HG03097 (cell line): Measurements from ENCODE around the gene TSPAN12.
"Not testable (repeated sequence)": the region's sequence is repeated elsewhere in the genome, so short reads cannot be mapped to it uniquely, and the experiment has no call there.

Experiments used
- ATAC-seq: cut with Tn5 transposase; IDR thresholded peaks from one replicate; pipeline ENCODE4 v1.9.1; 2021; ENCODE audit not compliant: unreplicated experiment, low FRiP score

The TSPAN12 gene

GRCh38 chr7:120857588-120858573 lies at the start of gene TSPAN12:
TSS of gene TSPAN12 (minus strand) at chr7:120858144. CDS start at chr7:120856763, 1,381 bp downstream.
- peak; percentile 69 for ATAC-seq

- ATAC-seq, result no peak
Measured at GRCh38 chr7:120898715-120899499, 41.0 kb upstream of the TSPAN12 start.

- not testable (repeated sequence) for ATAC-seq
Measured at GRCh38 chr7:120895253-120895652, 37.3 kb upstream of the TSPAN12 start.

GRCh38 chr7:120885602-120886001 lies 27.7 kb upstream of the TSPAN12 start:
- ATAC-seq, result not testable (repeated sequence)

GRCh38 chr7:120877701-120878100 lies 19.8 kb upstream of the TSPAN12 start:
- ATAC-seq, result no peak

- no peak for ATAC-seq
Measured at GRCh38 chr7:120876922-120877321, 19.0 kb upstream of the TSPAN12 start.

GRCh38 chr7:120874722-120875121 lies 16.8 kb upstream of the TSPAN12 start:
- ATAC-seq, result no peak

- no peak for ATAC-seq
Measured at GRCh38 chr7:120874016-120874415, 16.1 kb upstream of the TSPAN12 start.

- ATAC-seq, result no peak
Measured at GRCh38 chr7:120873401-120873800, 15.5 kb upstream of the TSPAN12 start.

GRCh38 chr7:120869700-120870099 lies 11.8 kb upstream of the TSPAN12 start:
- no peak for ATAC-seq

- ATAC-seq, result no peak
Measured at GRCh38 chr7:120867932-120868331, 10.0 kb upstream of the TSPAN12 start.

- no peak for ATAC-seq
Measured at GRCh38 chr7:120865191-120865981, 7.4 kb upstream of the TSPAN12 start.

GRCh38 chr7:120864141-120864900 lies 6.4 kb upstream of the TSPAN12 start:
- ATAC-seq, result no peak

GRCh38 chr7:120862987-120863590 lies 5.1 kb upstream of the TSPAN12 start:
- no peak for ATAC-seq

- ATAC-seq, result no peak
Measured at GRCh38 chr7:120860156-120860555, 2.2 kb upstream of the TSPAN12 start.

- ATAC-seq, result no peak
Measured at GRCh38 chr7:120859459-120859858, 1.5 kb upstream of the TSPAN12 start.

GRCh38 chr7:120856621-120857352 lies 1.2 kb downstream of the TSPAN12 start:
- peak; percentile 82 for ATAC-seq

- no peak for ATAC-seq
Measured at GRCh38 chr7:120856198-120856597, 1.7 kb downstream of the TSPAN12 start.

GRCh38 chr7:120852700-120853099 lies 5.2 kb downstream of the TSPAN12 start:
- no peak for ATAC-seq
